Natural killer cell (primary cell): Measurements from ENCODE around the gene MRPL47. TPM values are rescaled to one million over a fixed set of nuclear protein-coding genes. Genes with fewer than 3 reads are reported as not detected.

ENCODE experiments used
- ATAC-seq, 3 donors: fragments of 150-1000 bp in 2 of 3; fragments of 200-7000 bp in 1 of 3; cut with Tn5 transposase; 1 replicate in 1 of 3; 2 replicates in 2 of 3; pipeline ENCODE4 v1.10.0; 2021; ENCODE audit warnings: mild to moderate bottlenecking in 2 of 3, moderate library complexity in 2 of 3
- DNase-seq, 2 donors: peaks; one replicate each; pipeline versions ENCODE4 v3.0.0 to v3.0.0-alpha.2; 2013 to 2021; ENCODE audit warnings: mixed read lengths in 1 of 2
- H3K27ac ChIP-seq: one replicate; pipeline ENCODE4 v1.5.1; 2013; ENCODE audit warnings: mild to moderate bottlenecking, low read length
- H3K27me3 ChIP-seq: one replicate; pipeline ENCODE4 v1.6.1; 2013; ENCODE audit warnings: low read length; ENCODE audit not compliant: control insufficient read depth, insufficient read depth
- H3K36me3 ChIP-seq: one replicate; pipeline ENCODE4 v1.6.1; 2013; ENCODE audit warnings: low read length; ENCODE audit not compliant: control insufficient read depth, insufficient read depth
- H3K4me1 ChIP-seq: one replicate; pipeline ENCODE4 v1.6.1; 2013; ENCODE audit warnings: low read length; ENCODE audit not compliant: control insufficient read depth, insufficient read depth
- H3K4me3 ChIP-seq: one replicate; pipeline ENCODE4 v1.5.1; 2013; ENCODE audit warnings: low read length
- H3K9me3 ChIP-seq: one replicate; pipeline ENCODE4 v1.6.1; 2013; ENCODE audit warnings: low read length; ENCODE audit not compliant: control insufficient read depth, insufficient read depth
- H3K27ac Mint-ChIP-seq, 2 donors: one replicate each; pipeline ENCODE4 v1.8.0; 2022; ENCODE audit warnings: mild to moderate bottlenecking in 2 of 2, mixed read lengths in 2 of 2, moderate library complexity in 1 of 2
- H3K27me3 Mint-ChIP-seq, 2 donors: one replicate each; pipeline ENCODE4 v1.8.0; 2022; ENCODE audit warnings: low read depth in 2 of 2, mixed read lengths in 2 of 2
- H3K36me3 Mint-ChIP-seq: one replicate; pipeline ENCODE4 v1.8.0; 2022; ENCODE audit warnings: mixed read lengths
- H3K4me1 Mint-ChIP-seq, 2 donors: one replicate each; pipeline ENCODE4 v1.8.0; 2022; ENCODE audit warnings: mixed read lengths in 2 of 2
- H3K4me3 Mint-ChIP-seq: one replicate; pipeline ENCODE4 v1.8.0; 2022; ENCODE audit warnings: mild to moderate bottlenecking, moderate library complexity, mixed read lengths
- H3K9me3 Mint-ChIP-seq, 2 donors: one replicate each; pipeline ENCODE4 v1.8.0; 2022; ENCODE audit warnings: mixed read lengths in 2 of 2
- CTCF ChIP-seq: fragments of 200-600 bp; IDR thresholded peaks from one replicate; pipeline ENCODE4 v1.8.0; 2022; ENCODE audit warnings: antibody characterized with exemption
- WGBS: methylation state at CpG from one replicate; pipeline ENCODE4 v1.1.7; 2013; ENCODE audit warnings: missing lambda C conversion rate; ENCODE audit not compliant: insufficient coverage; 5-methylcytosine and 5-hydroxymethylcytosine counted together
- intact Hi-C: fragments of 100-400 bp; cut with micrococcal nuclease; formaldehyde crosslinking; loops from one replicate; pipeline ENCODE4 v1.14.2; 2022
- total RNA-seq, 4 donors: library from RNA; stranded (reverse); fragments of 120-200 nt in 1 of 4; gene quantifications; one replicate each; pipeline versions ENCODE4 v1.2.3 to v1.2.4, GENCODE V29; 2013 to 2022

Gene MRPL47
- total RNA-seq, 3 donors from 2014 or later (not counting 1 experiment from before 2014, with no cell fraction given), result 23.2 to 30.8 (median 25.5) TPM

GRCh38 chr3:179603321-179603720, 1.1 kb downstream of the MRPL47 start:
- Mint-ChIP-seq H3K4me1 (peaks cover 13 to 38% of the 10 kb centered on the region in 2 donors), H3K4me3 (peak overlapping the region; percentile 100), H3K27me3 (no peaks in the 10 kb centered on the region), H3K27ac (peak overlapping the region; percentile 99 to 100), H3K9me3 (no peaks in the 10 kb centered on the region), H3K36me3 (peaks cover 12% of the 10 kb centered on the region)
- intact Hi-C loops, result no loop called here
- Histone ChIP-seq H3K4me1 (peaks cover 18% of the 10 kb centered on the region), H3K4me3 (no peak overlapping the region), H3K27me3 (no peaks in the 10 kb centered on the region), H3K9me3 (no peaks in the 10 kb centered on the region), H3K36me3 (peaks cover 29% of the 10 kb centered on the region), H3K27ac (no peak overlapping the region)
- 93% methylated on average over 4 of the region's 4 CpGs for WGBS
- ATAC-seq, result no peak
- no peak for TF ChIP-seq CTCF
- DNase-seq, result no peak

- intact Hi-C loops, result no loop called here
Observed at GRCh38 chr3:179599531-179599930, 4.9 kb downstream of the MRPL47 start.

GRCh38 chr3:179591313-179591712, 13.1 kb downstream of the MRPL47 start:
- ATAC-seq (no peak), DNase-seq (no peak)
- no peaks in the 10 kb centered on the region for H3K4me1 ChIP-seq
- H3K27me3 ChIP-seq, result no peaks in the 10 kb centered on the region
- peaks cover 81% of the 10 kb centered on the region for H3K36me3 ChIP-seq
- no peaks in the 10 kb centered on the region for H3K9me3 ChIP-seq
- Mint-ChIP-seq H3K4me1 (no peaks in the 10 kb centered on the region), H3K27me3 (no peaks in the 10 kb centered on the region), H3K27ac (no peak overlapping the region), H3K9me3 (no peaks in the 10 kb centered on the region), H3K36me3 (peaks cover 16% of the 10 kb centered on the region), H3K4me3 (no peak overlapping the region)
- H3K27ac ChIP-seq, result no peak overlapping the region
- TF ChIP-seq CTCF, result no peak
- 100% methylated on average over 1 of the region's 1 CpG for WGBS
- intact Hi-C loops, result no loop called here
- no peak overlapping the region for H3K4me3 ChIP-seq

More at GRCh38 chr3:179599531-179599930, 4.9 kb downstream of the MRPL47 start:
- ATAC-seq (no peak), DNase-seq (no peak)
- H3K36me3 Mint-ChIP-seq, result peaks cover 7% of the 10 kb centered on the region
- no peak overlapping the region for H3K4me3 Mint-ChIP-seq
- H3K4me3 ChIP-seq, result no peak overlapping the region
- WGBS, result 98% methylated on average over 3 of the region's 4 CpGs
- TF ChIP-seq CTCF, result no peak
- no peaks in the 10 kb centered on the region for H3K27me3 ChIP-seq
- no peak overlapping the region for H3K27ac ChIP-seq
- H3K4me1 ChIP-seq, result peaks cover 5% of the 10 kb centered on the region
- H3K9me3 Mint-ChIP-seq, result no peaks in the 10 kb centered on the region
- peaks cover under 1 to 17% of the 10 kb centered on the region in 2 donors for H3K4me1 Mint-ChIP-seq
- peaks cover 64% of the 10 kb centered on the region for H3K36me3 ChIP-seq
- no peak overlapping the region for H3K27ac Mint-ChIP-seq
- H3K9me3 ChIP-seq, result no peaks in the 10 kb centered on the region
- no peaks in the 10 kb centered on the region for H3K27me3 Mint-ChIP-seq

- TF ChIP-seq CTCF, result no peak
- Mint-ChIP-seq H3K27ac (no peak overlapping the region), H3K27me3 (no peaks in the 10 kb centered on the region), H3K4me3 (no peak overlapping the region), H3K36me3 (peaks cover 19% of the 10 kb centered on the region), H3K4me1 (no peaks in the 10 kb centered on the region), H3K9me3 (no peaks in the 10 kb centered on the region)
- Histone ChIP-seq H3K4me3 (no peak overlapping the region), H3K27ac (no peak overlapping the region), H3K4me1 (no peaks in the 10 kb centered on the region), H3K9me3 (no peaks in the 10 kb centered on the region), H3K36me3 (peaks cover 81% of the 10 kb centered on the region), H3K27me3 (no peaks in the 10 kb centered on the region)
- DNase-seq (no peak), ATAC-seq (no peak)
- 91% methylated on average over 2 of the region's 2 CpGs for WGBS
- intact Hi-C loops, result no loop called here
Observed at GRCh38 chr3:179590669-179591068, 13.8 kb downstream of the MRPL47 start.
